VCaP (cell line): Measurements from ENCODE around the gene CCDC6.
"Not testable (repeated sequence)": the region's sequence is repeated elsewhere in the genome, so short reads cannot be mapped to it uniquely, and the experiment has no call there.

Experiments
- H3K27ac ChIP-seq: fragments of 450-650 bp; 2 replicates; pipeline ENCODE4 v1.5.1; 2017
- TF ChIP-seq, protein P1 (sequence below): fragments of 450-650 bp; conservative IDR thresholded peaks from 2 replicates; pipeline ENCODE4 v1.5.1; 2017; ENCODE audit warnings: mild to moderate bottlenecking, moderate library complexity

The CCDC6 gene

DNA sequence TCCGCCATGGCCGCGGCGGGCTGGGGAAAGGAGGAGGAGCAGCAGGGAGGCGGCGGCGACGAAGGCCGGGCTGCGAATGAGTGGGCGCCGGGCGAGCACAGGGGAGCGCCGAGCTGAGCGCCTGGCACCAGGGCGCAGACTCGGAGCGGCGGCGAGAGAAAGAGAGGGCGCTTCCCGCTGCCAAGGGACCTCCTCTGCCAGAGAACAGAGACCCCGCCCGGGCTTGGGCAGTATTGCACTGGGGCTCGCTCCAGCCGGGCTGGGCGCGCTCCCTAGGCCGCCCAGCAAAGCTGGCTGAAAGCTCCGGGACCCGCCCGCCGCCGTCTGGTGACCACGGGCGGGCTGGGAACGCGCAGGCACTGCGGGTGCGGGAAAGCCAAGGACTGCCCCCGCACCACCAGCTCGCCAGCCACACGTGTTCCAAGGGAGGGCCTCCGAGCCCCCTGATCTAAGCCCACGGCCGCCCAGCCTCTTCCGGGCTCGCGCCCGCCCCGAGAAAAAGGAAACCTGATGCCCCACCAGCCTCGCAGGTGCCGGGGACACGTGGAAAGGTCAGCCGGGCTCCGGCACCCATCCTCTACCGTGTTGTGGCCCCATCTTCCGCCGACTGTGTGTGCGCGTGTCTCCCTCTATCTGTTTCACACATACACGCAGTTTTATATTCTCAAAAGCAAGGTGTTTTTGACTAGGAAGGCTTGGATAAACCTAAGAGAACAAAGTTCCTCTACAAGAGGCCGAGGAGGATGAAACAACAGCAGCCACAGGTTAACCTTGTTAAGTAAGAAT lies at the start of gene CCDC6:
TSS of gene CCDC6 (minus strand) at position 140 of the 786 bp plus-strand sequence. CDS start at position 8, 132 bp downstream.
- H3K27ac ChIP-seq, result peak within 1 kb of the TSS; percentile 97
- TF ChIP-seq, protein P1, sequence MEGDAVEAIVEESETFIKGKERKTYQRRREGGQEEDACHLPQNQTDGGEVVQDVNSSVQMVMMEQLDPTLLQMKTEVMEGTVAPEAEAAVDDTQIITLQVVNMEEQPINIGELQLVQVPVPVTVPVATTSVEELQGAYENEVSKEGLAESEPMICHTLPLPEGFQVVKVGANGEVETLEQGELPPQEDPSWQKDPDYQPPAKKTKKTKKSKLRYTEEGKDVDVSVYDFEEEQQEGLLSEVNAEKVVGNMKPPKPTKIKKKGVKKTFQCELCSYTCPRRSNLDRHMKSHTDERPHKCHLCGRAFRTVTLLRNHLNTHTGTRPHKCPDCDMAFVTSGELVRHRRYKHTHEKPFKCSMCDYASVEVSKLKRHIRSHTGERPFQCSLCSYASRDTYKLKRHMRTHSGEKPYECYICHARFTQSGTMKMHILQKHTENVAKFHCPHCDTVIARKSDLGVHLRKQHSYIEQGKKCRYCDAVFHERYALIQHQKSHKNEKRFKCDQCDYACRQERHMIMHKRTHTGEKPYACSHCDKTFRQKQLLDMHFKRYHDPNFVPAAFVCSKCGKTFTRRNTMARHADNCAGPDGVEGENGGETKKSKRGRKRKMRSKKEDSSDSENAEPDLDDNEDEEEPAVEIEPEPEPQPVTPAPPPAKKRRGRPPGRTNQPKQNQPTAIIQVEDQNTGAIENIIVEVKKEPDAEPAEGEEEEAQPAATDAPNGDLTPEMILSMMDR, result peak; percentile 88

DNA sequence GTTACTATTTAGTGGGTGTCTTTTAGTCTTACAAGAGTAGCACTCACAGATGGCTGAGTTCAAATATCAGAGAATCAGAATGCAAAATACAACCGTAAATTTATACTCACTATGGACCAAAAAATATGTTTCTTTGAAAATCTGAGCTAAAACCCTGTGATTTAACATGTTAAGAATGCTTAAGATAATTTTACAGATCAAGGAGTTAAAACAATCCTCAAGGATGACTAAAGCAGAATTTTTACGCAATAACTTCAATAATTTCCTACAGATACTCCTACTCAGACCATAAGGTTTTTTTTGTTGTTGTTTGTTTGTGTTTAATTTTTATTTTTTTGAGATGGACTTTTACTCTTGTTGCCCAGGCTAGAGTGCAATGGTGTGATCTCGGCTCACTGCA lies 47.9 kb upstream of the CCDC6 start:
- TF ChIP-seq, protein P1, result no peak
- no peak overlapping the region for H3K27ac ChIP-seq

DNA sequence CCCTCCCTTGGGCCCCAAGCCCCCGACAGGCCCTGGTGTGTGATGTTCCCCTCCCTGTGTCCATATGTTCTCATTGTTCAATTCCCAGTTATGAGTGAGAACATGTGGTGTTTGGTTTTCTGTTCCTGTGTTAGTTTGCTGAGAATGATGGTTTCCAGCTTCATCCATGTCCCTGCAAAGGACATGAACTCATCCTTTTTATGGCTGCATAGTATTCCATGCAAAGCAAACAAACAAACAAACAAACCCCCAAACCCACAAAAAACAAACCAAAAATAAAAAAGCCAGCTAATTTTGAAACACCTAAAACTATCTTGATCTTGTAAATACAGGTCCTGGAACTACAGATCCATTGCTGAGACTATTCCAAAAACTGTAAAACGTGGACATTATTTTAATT lies 47.4 kb upstream of the CCDC6 start:
- not testable (repeated sequence) for H3K27ac ChIP-seq

DNA sequence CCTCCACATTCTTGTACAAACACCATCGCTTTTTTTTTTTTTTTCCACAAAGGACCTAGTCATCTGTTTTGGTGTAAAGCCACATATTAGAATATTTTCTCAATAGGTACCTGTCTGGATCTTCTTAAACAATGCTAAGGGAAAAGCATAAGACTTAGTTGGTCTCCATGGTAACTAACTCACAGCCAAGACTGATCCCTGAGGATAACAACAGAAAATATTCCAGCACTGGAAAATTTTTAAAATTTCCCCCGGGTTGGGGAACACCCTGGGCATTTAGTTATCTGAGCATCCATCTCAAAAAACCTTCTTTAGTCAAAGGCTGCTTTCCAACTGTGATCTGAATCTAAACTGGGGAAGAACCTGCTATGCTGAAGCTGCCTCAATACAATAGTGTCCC lies 43.7 kb upstream of the CCDC6 start:
- TF ChIP-seq, protein P1, result no peak
- H3K27ac ChIP-seq, result peak overlapping the region; percentile 84

DNA sequence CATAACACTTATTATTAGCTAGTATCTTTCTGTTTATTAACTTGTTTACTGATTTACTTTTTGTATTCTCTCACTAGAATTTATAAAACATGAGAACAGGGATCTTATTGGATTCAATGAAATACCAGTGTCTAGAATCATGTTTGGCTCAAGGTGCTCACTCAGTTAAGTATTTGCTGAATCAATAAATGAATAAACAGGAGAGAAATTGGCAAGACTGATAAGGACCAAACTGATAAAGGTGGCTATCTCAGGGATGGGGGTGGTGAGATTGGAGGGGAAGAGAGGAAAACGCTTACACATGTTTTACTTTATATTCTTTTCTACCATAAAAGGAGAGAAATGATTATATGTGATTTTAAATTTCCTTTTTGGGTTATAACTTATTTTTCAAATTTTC lies 43.3 kb upstream of the CCDC6 start:
- peak overlapping the region; percentile 84 for H3K27ac ChIP-seq
- TF ChIP-seq, protein P1, result no peak

DNA sequence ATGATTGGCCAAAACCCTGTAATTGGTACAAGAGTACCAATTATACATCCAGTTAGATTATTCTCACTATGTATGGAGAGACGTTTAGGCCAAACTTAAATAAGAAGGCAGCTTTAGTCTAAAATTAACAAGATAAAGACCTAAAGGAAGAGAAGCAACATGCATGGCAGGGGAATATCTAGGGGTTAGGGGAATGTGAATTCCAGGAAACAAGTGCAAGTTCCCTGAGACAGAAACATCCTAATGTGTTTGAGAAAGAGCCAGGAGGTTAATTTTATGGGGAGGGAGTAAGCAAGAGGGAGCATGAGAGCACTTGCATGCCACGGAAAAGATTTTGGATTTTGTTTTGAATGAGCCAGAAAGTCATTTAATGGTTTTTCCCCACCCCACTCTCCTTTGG lies 39.6 kb upstream of the CCDC6 start:
- H3K27ac ChIP-seq, result no peak overlapping the region
- TF ChIP-seq, protein P1, result no peak

DNA sequence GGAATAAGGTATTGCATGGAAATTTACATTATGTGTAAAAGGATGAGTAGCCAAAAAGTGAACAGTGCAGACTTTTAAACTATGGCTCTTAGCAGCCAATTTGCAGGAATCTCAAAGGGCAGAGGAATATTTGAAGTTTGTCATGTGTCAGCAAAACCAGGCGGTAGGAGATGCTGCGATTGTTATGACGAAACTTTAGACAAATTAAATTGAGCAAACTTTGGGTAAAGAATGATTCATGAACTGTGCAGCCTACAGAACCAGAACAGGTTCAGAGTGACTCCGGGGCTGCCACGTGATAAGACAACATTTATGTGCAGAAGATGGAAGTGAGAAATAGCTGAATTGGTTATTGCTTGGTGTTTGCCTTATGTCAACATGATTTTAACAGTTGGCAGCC lies 39.2 kb upstream of the CCDC6 start:
- H3K27ac ChIP-seq, result no peak overlapping the region
- TF ChIP-seq, protein P1, result no peak

DNA sequence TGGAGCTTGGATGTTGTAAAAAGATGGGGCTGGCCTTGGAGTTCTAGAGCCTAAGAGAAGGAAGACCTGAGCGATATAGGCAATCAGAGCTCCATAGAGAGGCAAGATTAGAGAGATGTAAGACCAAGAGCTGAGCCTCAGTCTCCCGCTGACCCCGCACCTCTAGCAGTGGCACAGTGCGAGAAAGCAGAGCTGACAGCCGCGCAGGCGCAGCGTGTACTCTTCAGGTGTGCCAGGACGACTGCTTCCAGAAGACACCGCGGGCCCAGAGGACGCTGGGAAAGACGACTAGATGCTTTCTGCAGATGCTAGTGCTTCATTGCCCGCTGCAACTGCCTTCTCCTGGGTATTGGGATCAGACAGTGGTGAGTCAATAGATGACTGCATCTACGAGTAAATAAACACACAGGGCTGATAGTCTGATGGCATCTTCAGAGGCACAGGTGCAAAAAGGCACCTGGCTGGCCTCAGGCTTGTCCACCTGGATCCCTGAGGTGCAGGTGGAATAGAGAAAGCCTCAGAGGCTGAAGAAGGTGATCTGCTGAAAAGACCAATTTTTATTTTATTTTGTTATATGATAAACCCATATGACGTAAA lies 38.1 kb upstream of the CCDC6 start:
- H3K27ac ChIP-seq, result no peak overlapping the region
- TF ChIP-seq, protein P1, result no peak
